ENCODE data around the gene ZNF319.

- TF ChIP-seq POLR2AphosphoS5 (IDR thresholded peaks at IDR 0.05) (no peak), CTCF (IDR thresholded peaks at IDR 0.05; ENCODE audit: poor library complexity, severe bottlenecking) (no peak), EZH2 (IDR thresholded peaks at IDR 0.05; ENCODE audit: borderline replicate concordance, insufficient read depth, low read length, poor library complexity, severe bottlenecking) (no peak), REST (IDR thresholded peaks at IDR 0.05; ENCODE audit: borderline replicate concordance) (no peak), RAD21 (conservative IDR thresholded peaks at IDR 0.05) (no peak)
Measured at GRCh38 chr16:58034774-58035173, 34.3 kb upstream of the ZNF319 start.

All from neural cell (in vitro differentiated cells).